Measurements from ENCODE around the gene TTLL9.

The TTLL9 gene

GRCh38 chr20:31988430-31989015 is 118.1 kb downstream of the TTLL9 start:
- DNase-seq, result no peak

GRCh38 chr20:31989030-31989645 is 118.7 kb downstream of the TTLL9 start:
- DNase-seq, result peak; percentile 83

- peak; percentile 97 for DNase-seq
These were observed 120.4 kb downstream of the TTLL9 start for GRCh38 chr20:31990641-31991338.

- DNase-seq, result no peak
These were observed 120.9 kb downstream of the TTLL9 start for GRCh38 chr20:31991339-31991705.

- no peak for DNase-seq
These were observed 121.7 kb downstream of the TTLL9 start for GRCh38 chr20:31992086-31992485.

Data from NCI-H524 treated with DMSO at 0.1 percent for 48 hours (cell line).